Endothelial cell of umbilical vein (primary cell): ENCODE data around the gene AGFG1. TPM values are rescaled to one million over a fixed set of nuclear protein-coding genes. Genes with fewer than 3 reads are reported as not detected.

Experiments
- BruUV-seq: library from RNA; stranded (reverse); fragments of 400-500 nt; replicated peaks from 2 replicates; lab custom pipeline; 2021; lab: Mats Ljungman, UMichigan
- CTCF ChIA-PET: fragments of 300-600, 350-600 bp; sonication (Branson Sonifier 250); formaldehyde crosslinking; loops from one replicate; lab custom pipeline; 2021; ENCODE audit warnings: antibody characterized with exemption, inconsistent platforms; lab: Charles Lee
- POLR2A ChIA-PET: fragments of 300-600, 350-600 bp; sonication (Branson Sonifier 250); formaldehyde crosslinking; loops from one replicate; lab custom pipeline; 2021; ENCODE audit warnings: antibody characterized with exemption, inconsistent platforms; lab: Charles Lee
- DNase-seq: peaks from one replicate; pipeline ENCODE4 v3.0.0-alpha.2; 2011; ENCODE audit warnings: low read depth, low spot score
- FAIRE-seq: peaks from 2 replicates; lab custom pipeline; 2011; peaks lifted over from hg19 to GRCh38; lab: Jason Lieb, UNC
- H2AFZ ChIP-seq: 2 replicates; pipeline ENCODE4 v1.6.0; 2012; ENCODE audit warnings: low read depth, low read length, control low read depth, inconsistent platforms
- H3K27ac ChIP-seq: 2 replicates; pipeline ENCODE4 v1.5.1; 2011; ENCODE audit warnings: low read depth, mild to moderate bottlenecking, control low read depth, low read length, moderate library complexity; ENCODE audit not compliant: insufficient read depth
- H3K27me3 ChIP-seq, 2 experiments: 2 replicates each; pipeline versions ENCODE4 v1.6.0 to v1.6.1; 2011; ENCODE audit warnings: low read length in 2 of 2, mixed read lengths in 1 of 2; ENCODE audit not compliant: control insufficient read depth in 2 of 2, insufficient read depth in 2 of 2
- H3K36me3 ChIP-seq, 2 experiments: 2 replicates in 1 of 2; 3 replicates in 1 of 2; pipeline ENCODE4 v1.5.1; 2011; ENCODE audit warnings: low read length in 2 of 2, mild to moderate bottlenecking in 1 of 2, moderate library complexity in 1 of 2; ENCODE audit not compliant: control insufficient read depth in 2 of 2, insufficient read depth in 2 of 2; ENCODE audit errors: extremely low read depth in 1 of 2
- H3K4me1 ChIP-seq: 3 replicates; pipeline ENCODE4 v1.5.1; 2011; ENCODE audit warnings: mild to moderate bottlenecking, low read length; ENCODE audit not compliant: control insufficient read depth, insufficient read depth; ENCODE audit errors: extremely low read depth
- H3K4me2 ChIP-seq: 2 replicates; pipeline ENCODE4 v1.6.1; 2011; ENCODE audit warnings: low read length, control low read depth, mixed read lengths; ENCODE audit not compliant: insufficient read depth
- H3K4me3 ChIP-seq, 3 experiments: fragments of 200-600 bp in 1 of 3; sonication (generic), shearing (Covaris generic) in 1 of 3; replicated peaks in 1 of 3; 2 replicates each; pipeline ENCODE4 v1.5.1; 2011 to 2016; ENCODE audit warnings: control low read depth in 3 of 3, low read length in 3 of 3, mild to moderate bottlenecking in 2 of 3, inconsistent platforms in 1 of 3, low read depth in 1 of 3, moderate library complexity in 1 of 3; ENCODE audit not compliant: insufficient read depth in 1 of 3
- H3K79me2 ChIP-seq: 2 replicates; pipeline ENCODE4 v1.6.0; 2012; ENCODE audit warnings: low read length, inconsistent platforms; ENCODE audit not compliant: control insufficient read depth, insufficient read depth
- H3K9ac ChIP-seq: replicated peaks from 2 replicates; pipeline ENCODE3; 2011; ENCODE audit warnings: low read length, control low read depth; ENCODE audit not compliant: insufficient read depth; ENCODE audit errors: extremely low read depth
- H3K9me1 ChIP-seq: replicated peaks from 3 replicates; pipeline ENCODE4 v1.6.0; 2011; ENCODE audit warnings: mild to moderate bottlenecking, low read length; ENCODE audit not compliant: control insufficient read depth, insufficient read depth; ENCODE audit errors: extremely low read depth
- H3K9me3 ChIP-seq: replicated peaks from 2 replicates; pipeline ENCODE4 v1.5.1; 2012; ENCODE audit warnings: low read length, inconsistent platforms; ENCODE audit not compliant: control insufficient read depth, insufficient read depth
- H4K20me1 ChIP-seq: replicated peaks from 2 replicates; pipeline ENCODE3; 2011; ENCODE audit warnings: mild to moderate bottlenecking, low read length; ENCODE audit not compliant: control insufficient read depth, insufficient read depth; ENCODE audit errors: extremely low read depth
- FOS ChIP-seq: IDR thresholded peaks from 2 replicates; pipeline ENCODE4 v1.6.1; 2011; ENCODE audit warnings: mild to moderate bottlenecking, low read length, moderate library complexity, borderline replicate concordance; ENCODE audit not compliant: insufficient read depth
- GATA2 ChIP-seq: IDR thresholded peaks from 2 replicates; pipeline ENCODE4 v1.7.0; 2011; ENCODE audit warnings: low read depth, mild to moderate bottlenecking, moderate library complexity, mixed read lengths, low read length; ENCODE audit not compliant: insufficient read length, insufficient read depth
- MYC ChIP-seq: IDR thresholded peaks from one replicate; pipeline ENCODE4 v1.6.1; 2011; ENCODE audit warnings: mild to moderate bottlenecking, low read depth, low read length
- dilution Hi-C: fragments of 300-500 bp; cut with MboI; formaldehyde crosslinking; loops from one replicate; pipeline ENCODE4 v1.15.0; 2019; ENCODE audit warnings: low sequenced_read_pairs; ENCODE audit not compliant: extremely low pct_ligation_motif_present
- intact Hi-C: fragments of 100-400 bp; cut with micrococcal nuclease; formaldehyde crosslinking; loops from one replicate; pipeline ENCODE4 v1.10.0; 2022
- polyA plus RNA-seq, 4 experiments: library from polyadenylated mRNA; depleted of rRNA in 3 of 4; stranded (reverse) in 3 of 4; unstranded in 1 of 4; fragments of >200 nt; gene quantifications; 2 replicates each; pipeline versions ENCODE4 v1.2.1 to v1.2.3, GENCODE V29; 2011 to 2012; ENCODE audit warnings: missing spikeins in 1 of 4
- total RNA-seq: library from RNA; stranded (reverse); gene quantifications from 2 replicates; pipeline ENCODE4 v1.2.3, GENCODE V29; 2021

The AGFG1 gene
- total and polyA plus RNA-seq, 2 donors (not counting 3 experiments of a cell fraction or from before 2014, with no cell fraction given), result 87.9 to 106 TPM

DNA sequence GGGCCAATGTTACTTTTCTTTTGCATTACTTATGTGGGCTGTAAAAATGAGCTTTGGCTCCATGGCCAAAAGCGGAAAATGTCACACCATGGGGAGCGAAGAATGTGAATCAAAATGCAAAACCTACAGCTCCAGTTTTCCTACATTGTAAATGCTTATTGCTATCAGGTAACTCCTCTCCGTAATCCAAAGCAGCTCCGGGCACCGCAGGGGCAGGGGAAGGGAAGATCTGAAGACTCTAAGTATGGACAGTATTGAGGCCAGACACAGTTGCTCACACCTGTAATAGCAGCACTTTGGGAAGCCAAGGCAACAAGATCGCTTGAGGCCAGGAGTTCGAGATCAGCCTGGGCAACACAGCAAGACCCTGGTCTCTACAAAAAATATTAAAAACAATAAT is 7.1 kb upstream of the AGFG1 start:
- TF ChIP-seq GATA2 (no peak), FOS (no peak)
- POLR2A ChIA-PET, result no interaction called here
- H4K20me1 ChIP-seq, result no peaks in the 10 kb centered on the region
- no peaks in the 10 kb centered on the region for H3K27me3 ChIP-seq
- no peaks in the 10 kb centered on the region for H3K9me3 ChIP-seq
- no peak overlapping the region for H2AFZ ChIP-seq
- no peak overlapping the region for H3K27ac ChIP-seq
- FAIRE-seq (no peak), DNase-seq (no peak)
- no peaks in the 10 kb centered on the region for H3K9me1 ChIP-seq
- CTCF ChIA-PET, result interaction anchor here (1.3 kb wide), 1 partner anchor 8 kb away, joined by 3 read pairs; no protein-coding TSS in a partner anchor
- H3K36me3 ChIP-seq, result no peaks in the 10 kb centered on the region
- H3K9ac ChIP-seq, result no peak overlapping the region
- no TSS peak for BruUV-seq
- no peak overlapping the region for H3K4me2 ChIP-seq
- no peaks in the 10 kb centered on the region for H3K79me2 ChIP-seq
- no peak overlapping the region for H3K4me3 ChIP-seq
- H3K4me1 ChIP-seq, result no peaks in the 10 kb centered on the region
- intact Hi-C loops, result no loop called here
- dilution Hi-C loops, result no loop called here

DNA sequence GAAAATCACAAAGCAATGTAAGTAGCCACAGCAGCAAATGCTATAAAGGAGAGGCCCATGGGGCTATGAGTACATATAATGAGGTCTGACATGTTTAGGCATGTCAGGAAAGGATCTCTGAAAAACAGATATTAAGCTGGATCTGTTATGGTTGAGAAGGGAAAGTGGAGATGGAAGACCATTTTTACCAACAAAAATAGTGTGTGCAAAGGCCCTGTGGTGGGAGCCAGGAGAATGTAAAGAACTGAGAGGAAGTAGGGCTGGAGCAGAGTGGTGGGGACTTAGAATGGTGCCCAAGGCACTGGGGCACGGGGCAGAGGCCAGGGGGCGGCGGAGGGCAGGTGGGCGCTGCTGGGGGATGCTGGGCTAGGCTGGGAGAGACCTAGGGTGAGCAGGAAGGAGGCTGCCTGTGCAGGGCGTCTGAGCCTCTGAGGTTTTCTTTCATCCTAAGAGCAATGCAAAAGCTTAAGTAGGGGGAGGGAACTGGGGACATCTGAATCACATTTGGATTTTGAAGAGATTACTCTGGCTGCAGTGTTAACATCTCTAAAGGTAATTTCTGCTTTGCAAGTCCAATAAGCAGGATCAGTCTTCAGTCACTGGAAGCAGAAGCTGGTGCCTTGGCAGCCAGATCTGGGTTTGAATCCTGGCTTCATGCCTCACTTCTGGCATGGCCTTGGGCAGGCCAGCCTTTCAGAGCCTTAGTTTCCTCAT is 4.9 kb upstream of the AGFG1 start:
- H3K36me3 ChIP-seq, result no peaks in the 10 kb centered on the region
- H3K4me1 ChIP-seq, result no peaks in the 10 kb centered on the region
- DNase-seq (no peak), FAIRE-seq (no peak)
- H3K27me3 ChIP-seq, result no peaks in the 10 kb centered on the region
- no peak for TF ChIP-seq GATA2
- no peak for TF ChIP-seq MYC
- TF ChIP-seq FOS, result no peak
- peaks cover under 1% of the 10 kb centered on the region for H3K79me2 ChIP-seq
- no TSS peak for BruUV-seq
- intact Hi-C loops, result no loop called here
- H3K27ac ChIP-seq, result no peak overlapping the region
- no peak overlapping the region for H2AFZ ChIP-seq
- H3K4me2 ChIP-seq, result no peak overlapping the region
- no peak overlapping the region for H3K9ac ChIP-seq
- no peaks in the 10 kb centered on the region for H3K9me3 ChIP-seq
- dilution Hi-C loops, result no loop called here
- no peak overlapping the region for H3K4me3 ChIP-seq
- no peaks in the 10 kb centered on the region for H3K9me1 ChIP-seq
- ChIA-PET POLR2A (no interaction called here), CTCF (interaction anchor here (1.0 to 3.1 kb wide), 2 partner anchors 13 to 61 kb away, joined by 3 to 15 read pairs; no protein-coding TSS in a partner anchor)
- no peaks in the 10 kb centered on the region for H4K20me1 ChIP-seq
